Measurements from ENCODE around the gene USP9Y. TPM values are rescaled to one million over a fixed set of nuclear protein-coding genes. Genes with fewer than 3 reads are reported as not detected.

Gene USP9Y
- polyA plus RNA-seq, 1 donor (not counting 4 experiments of a cell fraction or from before 2014, with no cell fraction given), result not detected

DNA sequence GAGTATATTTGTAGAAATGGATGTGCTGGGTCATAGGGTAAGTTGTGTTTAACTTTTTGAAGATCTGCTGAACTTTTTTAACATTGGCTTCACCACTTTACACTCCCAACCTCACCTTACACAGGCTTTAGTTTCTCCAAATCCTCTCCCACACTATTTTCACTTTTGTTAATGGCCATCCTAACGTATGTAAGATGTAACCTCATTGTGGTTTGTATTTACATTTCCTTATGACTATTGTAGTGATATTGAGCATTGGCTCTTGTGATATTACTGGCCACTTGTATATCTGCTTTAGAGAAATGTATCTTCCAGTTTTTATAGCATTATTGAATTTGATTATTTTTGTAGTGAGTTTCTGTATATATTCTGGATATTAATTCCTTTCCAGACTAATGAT, 93.0 kb downstream of the USP9Y start:
- Histone ChIP-seq H4K20me1 (ENCODE audit: control insufficient read depth, extremely low read depth, insufficient read depth, low read length) (no peaks in the 10 kb centered on the region), H3K79me2 (ENCODE audit: control insufficient read depth, insufficient read depth, low read length) (no peaks in the 10 kb centered on the region), H3K9me3 (ENCODE audit: control insufficient read depth, low read depth, low read length) (no peaks in the 10 kb centered on the region), H3K9ac (ENCODE audit: control insufficient read depth, extremely low read depth, insufficient read depth, low read length) (no peak overlapping the region), H3K27me3 (ENCODE audit: control insufficient read depth, extremely low read depth, insufficient read depth, low read length) (no peaks in the 10 kb centered on the region), H3K27ac (ENCODE audit: control insufficient read depth, insufficient read depth, low read length) (no peak overlapping the region), H2AFZ (ENCODE audit: control insufficient read depth, low read length) (no peak overlapping the region), H3K4me3 (ENCODE audit: control insufficient read depth in 2 of 3, extremely low read depth in 1 of 3, insufficient read depth in 2 of 3, low read depth in 1 of 3, low read length in 3 of 3) (no peak overlapping the region), H3K36me3 (ENCODE audit: control insufficient read depth in 2 of 2, extremely low read depth in 1 of 2, insufficient read depth in 2 of 2, low read length in 2 of 2) (no peaks in the 10 kb centered on the region), H3K4me1 (ENCODE audit: control insufficient read depth, extremely low read depth, insufficient read depth, low read length) (no peaks in the 10 kb centered on the region), H3K4me2 (ENCODE audit: control insufficient read depth, extremely low read depth, insufficient read depth, low read depth, low read length) (no peak overlapping the region), H3K9me1 (ENCODE audit: control insufficient read depth, extremely low read depth, insufficient read depth, low read length) (no peaks in the 10 kb centered on the region)
- no peak for DNase-seq (ENCODE audit: low read depth, low spot score)
- dilution Hi-C loops (cut with MboI; ENCODE audit: extremely low pct_ligation_motif_present, low sequenced_read_pairs), result no loop called here
- TF ChIP-seq, protein P1, sequence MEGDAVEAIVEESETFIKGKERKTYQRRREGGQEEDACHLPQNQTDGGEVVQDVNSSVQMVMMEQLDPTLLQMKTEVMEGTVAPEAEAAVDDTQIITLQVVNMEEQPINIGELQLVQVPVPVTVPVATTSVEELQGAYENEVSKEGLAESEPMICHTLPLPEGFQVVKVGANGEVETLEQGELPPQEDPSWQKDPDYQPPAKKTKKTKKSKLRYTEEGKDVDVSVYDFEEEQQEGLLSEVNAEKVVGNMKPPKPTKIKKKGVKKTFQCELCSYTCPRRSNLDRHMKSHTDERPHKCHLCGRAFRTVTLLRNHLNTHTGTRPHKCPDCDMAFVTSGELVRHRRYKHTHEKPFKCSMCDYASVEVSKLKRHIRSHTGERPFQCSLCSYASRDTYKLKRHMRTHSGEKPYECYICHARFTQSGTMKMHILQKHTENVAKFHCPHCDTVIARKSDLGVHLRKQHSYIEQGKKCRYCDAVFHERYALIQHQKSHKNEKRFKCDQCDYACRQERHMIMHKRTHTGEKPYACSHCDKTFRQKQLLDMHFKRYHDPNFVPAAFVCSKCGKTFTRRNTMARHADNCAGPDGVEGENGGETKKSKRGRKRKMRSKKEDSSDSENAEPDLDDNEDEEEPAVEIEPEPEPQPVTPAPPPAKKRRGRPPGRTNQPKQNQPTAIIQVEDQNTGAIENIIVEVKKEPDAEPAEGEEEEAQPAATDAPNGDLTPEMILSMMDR (optimal IDR thresholded peaks at IDR 0.05 in 1 of 3, IDR thresholded peaks at IDR 0.05 in 1 of 3, conservative IDR thresholded peaks at IDR 0.05 in 1 of 3; ENCODE audit: extremely low read depth in 1 of 3, insufficient read depth in 2 of 3, low read length in 3 of 3), result no peak
- TF ChIP-seq EZH2 (IDR thresholded peaks at IDR 0.05; ENCODE audit: low read length), result no peak
- FAIRE-seq, result no peak

DNA sequence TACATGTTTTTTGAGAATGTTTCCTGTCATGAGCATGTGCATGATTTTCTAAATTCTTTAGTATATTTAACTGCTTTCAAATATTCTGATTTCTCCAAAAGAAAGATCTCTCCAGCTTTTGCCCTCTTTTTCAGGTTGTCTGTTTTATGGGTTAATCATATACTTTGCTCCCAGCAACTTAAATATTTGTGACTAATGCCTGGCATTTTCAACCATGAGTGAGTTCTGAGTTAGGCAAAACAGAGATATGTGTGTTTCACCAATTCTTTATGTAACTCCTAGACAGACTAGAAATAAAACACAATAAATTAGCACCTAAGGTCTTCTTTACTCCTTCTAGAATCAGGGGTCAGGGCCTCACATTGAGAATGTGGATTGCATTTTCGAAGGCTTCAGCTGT, 107.0 kb downstream of the USP9Y start:
- H3K79me2 ChIP-seq (ENCODE audit: control insufficient read depth, insufficient read depth, low read length), result no peaks in the 10 kb centered on the region
- no peaks in the 10 kb centered on the region for H3K27me3 ChIP-seq (ENCODE audit: control insufficient read depth, extremely low read depth, insufficient read depth, low read length)
- H3K9ac ChIP-seq (ENCODE audit: control insufficient read depth, extremely low read depth, insufficient read depth, low read length), result no peak overlapping the region
- H3K4me2 ChIP-seq (ENCODE audit: control insufficient read depth, extremely low read depth, insufficient read depth, low read depth, low read length), result no peak overlapping the region
- TF ChIP-seq, protein P1 (optimal IDR thresholded peaks at IDR 0.05 in 1 of 3, IDR thresholded peaks at IDR 0.05 in 1 of 3, conservative IDR thresholded peaks at IDR 0.05 in 1 of 3; ENCODE audit: extremely low read depth in 1 of 3, insufficient read depth in 2 of 3, low read length in 3 of 3), result no peak
- TF ChIP-seq EZH2 (IDR thresholded peaks at IDR 0.05; ENCODE audit: low read length), result no peak
- H4K20me1 ChIP-seq (ENCODE audit: control insufficient read depth, extremely low read depth, insufficient read depth, low read length), result no peaks in the 10 kb centered on the region
- no peaks in the 10 kb centered on the region for H3K9me1 ChIP-seq (ENCODE audit: control insufficient read depth, extremely low read depth, insufficient read depth, low read length)
- no peak overlapping the region for H2AFZ ChIP-seq (ENCODE audit: control insufficient read depth, low read length)
- H3K4me3 ChIP-seq (ENCODE audit: control insufficient read depth in 2 of 3, extremely low read depth in 1 of 3, insufficient read depth in 2 of 3, low read depth in 1 of 3, low read length in 3 of 3), result no peak overlapping the region
- no peaks in the 10 kb centered on the region for H3K4me1 ChIP-seq (ENCODE audit: control insufficient read depth, extremely low read depth, insufficient read depth, low read length)
- no peaks in the 10 kb centered on the region for H3K9me3 ChIP-seq (ENCODE audit: control insufficient read depth, low read depth, low read length)
- H3K27ac ChIP-seq (ENCODE audit: control insufficient read depth, insufficient read depth, low read length), result no peak overlapping the region
- DNase-seq (ENCODE audit: low read depth, low spot score), result no peak
- dilution Hi-C loops (cut with MboI; ENCODE audit: extremely low pct_ligation_motif_present, low sequenced_read_pairs), result no loop called here
- no peaks in the 10 kb centered on the region for H3K36me3 ChIP-seq (ENCODE audit: control insufficient read depth in 2 of 2, extremely low read depth in 1 of 2, insufficient read depth in 2 of 2, low read length in 2 of 2)
- FAIRE-seq, result no peak
